ENCODE results near the gene MRPL27.
A peak's percentile ranks its signal among the peaks of the same experiment; 100 is the strongest.

The MRPL27 gene

GRCh38 chr17:50381920-50382319 lies 8.9 kb upstream of the MRPL27 start:
- Histone ChIP-seq H3K36me3 (ENCODE audit: insufficient read depth, low read length) (peaks cover 77% of the 10 kb centered on the region; the same call in 1 of the 2 replicates), H3K4me2 (ENCODE audit: low read depth, low read length, poor library complexity, severe bottlenecking) (no peak overlapping the region), H3K9ac (ENCODE audit: low read depth, low read length, poor library complexity, severe bottlenecking) (no peak overlapping the region), H4K20me1 (ENCODE audit: insufficient read depth, low read length, poor library complexity, severe bottlenecking) (no peaks in the 10 kb centered on the region), H3K79me2 (ENCODE audit: insufficient read depth, low read length) (no peaks in the 10 kb centered on the region), H3K4me3 (ENCODE audit: low read length, poor library complexity, severe bottlenecking) (no peak overlapping the region), H3K4me1 (ENCODE audit: insufficient read depth, low read length, poor library complexity, severe bottlenecking) (no peaks in the 10 kb centered on the region), H3K27me3 (ENCODE audit: insufficient read depth, low read length, poor library complexity, severe bottlenecking) (no peaks in the 10 kb centered on the region), H2AFZ (ENCODE audit: low read length) (no peak overlapping the region), H3F3A (ENCODE audit: low read depth) (no peaks in the 10 kb centered on the region), H3K9me2 (replicated peaks; ENCODE audit: low read depth, low read length) (no peaks in the 10 kb centered on the region), H3K9me3 (ENCODE audit: insufficient read depth, low read depth, low read length) (no peaks in the 10 kb centered on the region)
- no peak for TF ChIP-seq CTCF (conservative IDR thresholded peaks at IDR 0.05; ENCODE audit: low read length)
- TF ChIP-seq EZH2phosphoT487 (IDR thresholded peaks at IDR 0.05; ENCODE audit: borderline replicate concordance) = no peak

- Histone ChIP-seq H3K27me3 (ENCODE audit: insufficient read depth, low read length, poor library complexity, severe bottlenecking) (no peaks in the 10 kb centered on the region), H3K79me2 (ENCODE audit: insufficient read depth, low read length) (no peaks in the 10 kb centered on the region), H3K4me2 (ENCODE audit: low read depth, low read length, poor library complexity, severe bottlenecking) (no peak overlapping the region), H3K9me2 (replicated peaks; ENCODE audit: low read depth, low read length) (no peaks in the 10 kb centered on the region), H3F3A (ENCODE audit: low read depth) (no peaks in the 10 kb centered on the region), H3K4me1 (ENCODE audit: insufficient read depth, low read length, poor library complexity, severe bottlenecking) (no peaks in the 10 kb centered on the region), H3K9ac (ENCODE audit: low read depth, low read length, poor library complexity, severe bottlenecking) (no peak overlapping the region), H3K36me3 (ENCODE audit: insufficient read depth, low read length) (peaks cover 71% of the 10 kb centered on the region; the same call in 1 of the 2 replicates), H3K4me3 (ENCODE audit: low read length, poor library complexity, severe bottlenecking) (no peak overlapping the region), H2AFZ (ENCODE audit: low read length) (no peak overlapping the region), H3K9me3 (ENCODE audit: insufficient read depth, low read depth, low read length) (no peaks in the 10 kb centered on the region), H4K20me1 (ENCODE audit: insufficient read depth, low read length, poor library complexity, severe bottlenecking) (no peaks in the 10 kb centered on the region)
- TF ChIP-seq EZH2phosphoT487 (IDR thresholded peaks at IDR 0.05; ENCODE audit: borderline replicate concordance) (no peak), CTCF (conservative IDR thresholded peaks at IDR 0.05; ENCODE audit: low read length) (0 out of 2 replicates have a peak, but pooled peaks have one; percentile 3)
Measured at GRCh38 chr17:50381260-50381815, 8.4 kb upstream of the MRPL27 start.

GRCh38 chr17:50380369-50381259 lies 7.6 kb upstream of the MRPL27 start:
- Histone ChIP-seq H3K9me3 (ENCODE audit: insufficient read depth, low read depth, low read length) (no peaks in the 10 kb centered on the region), H4K20me1 (ENCODE audit: insufficient read depth, low read length, poor library complexity, severe bottlenecking) (no peaks in the 10 kb centered on the region), H3K9ac (ENCODE audit: low read depth, low read length, poor library complexity, severe bottlenecking) (no peak overlapping the region), H3F3A (ENCODE audit: low read depth) (no peaks in the 10 kb centered on the region), H3K27me3 (ENCODE audit: insufficient read depth, low read length, poor library complexity, severe bottlenecking) (no peaks in the 10 kb centered on the region), H3K4me2 (ENCODE audit: low read depth, low read length, poor library complexity, severe bottlenecking) (no peak overlapping the region), H3K4me1 (ENCODE audit: insufficient read depth, low read length, poor library complexity, severe bottlenecking) (no peaks in the 10 kb centered on the region), H3K4me3 (ENCODE audit: low read length, poor library complexity, severe bottlenecking) (no peak overlapping the region), H3K79me2 (ENCODE audit: insufficient read depth, low read length) (no peaks in the 10 kb centered on the region), H3K36me3 (ENCODE audit: insufficient read depth, low read length) (peaks cover 64% of the 10 kb centered on the region; the same call in 1 of the 2 replicates), H3K9me2 (replicated peaks; ENCODE audit: low read depth, low read length) (no peaks in the 10 kb centered on the region), H2AFZ (ENCODE audit: low read length) (no peak overlapping the region)
- TF ChIP-seq CTCF (conservative IDR thresholded peaks at IDR 0.05; ENCODE audit: low read length) (peak; percentile 38), EZH2phosphoT487 (IDR thresholded peaks at IDR 0.05; ENCODE audit: borderline replicate concordance) (no peak)
